NCI-H2107 treated with DMSO at 0.1 percent for 48 hours (cell line): Measurements from ENCODE around the gene PXN.
"Not testable (repeated sequence)": the region's sequence is repeated elsewhere in the genome, so short reads cannot be mapped to it uniquely, and the experiment has no call there.

Experiments used
- DNase-seq: peaks from one replicate; lab custom pipeline; 2025; ENCODE audit not compliant: unreplicated experiment; lab: John Stamatoyannopoulos, UW

Gene PXN

GRCh38 chr12:120227233-120228040 is 38.1 kb downstream of the PXN start:
- no peak for DNase-seq

- DNase-seq: no peak
Measured at GRCh38 chr12:120225852-120226640, 39.5 kb downstream of the PXN start.

- DNase-seq: no peak
Measured at GRCh38 chr12:120225200-120225558, 40.4 kb downstream of the PXN start.

GRCh38 chr12:120224304-120225199 is 41.0 kb downstream of the PXN start:
- peak; percentile 85 for DNase-seq

GRCh38 chr12:120223458-120224303 is 41.8 kb downstream of the PXN start:
- no peak for DNase-seq

- no peak for DNase-seq
Measured at GRCh38 chr12:120222288-120222832, 43.2 kb downstream of the PXN start.

- DNase-seq: no peak
Measured at GRCh38 chr12:120221576-120221900, 44.0 kb downstream of the PXN start.

- DNase-seq: no peak
Measured at GRCh38 chr12:120220838-120221575, 44.5 kb downstream of the PXN start.

- DNase-seq: no peak
Measured at GRCh38 chr12:120218680-120219606, 46.6 kb downstream of the PXN start.

GRCh38 chr12:120216742-120217605 is 48.6 kb downstream of the PXN start:
- DNase-seq: no peak

- no peak for DNase-seq
Measured at GRCh38 chr12:120215766-120216735, 49.5 kb downstream of the PXN start.

- DNase-seq: no peak
Measured at GRCh38 chr12:120215357-120215735, 50.2 kb downstream of the PXN start.

- DNase-seq: no peak
Measured at GRCh38 chr12:120214626-120215356, 50.7 kb downstream of the PXN start.

- DNase-seq: no peak
Measured at GRCh38 chr12:120213758-120214157, 51.8 kb downstream of the PXN start.

- DNase-seq: not testable (repeated sequence)
Measured at GRCh38 chr12:120213182-120213581, 52.3 kb downstream of the PXN start.

- no peak for DNase-seq
Measured at GRCh38 chr12:120212301-120212700, 53.2 kb downstream of the PXN start.
